HEK293 (cell line): ENCODE measurements around the gene LDHD.

Experiments
- CTCF ChIP-seq: fragments of 450-650 bp; formaldehyde crosslinking; IDR thresholded peaks from 2 replicates; pipeline ENCODE4 v1.5.1; 2016; ENCODE audit warnings: missing biosample characterization, missing genetic modification characterization
- ZNF324 ChIP-seq: fragments of 450-650 bp; formaldehyde crosslinking; IDR thresholded peaks from 2 replicates; pipeline ENCODE4 v1.5.1; 2016; ENCODE audit warnings: missing biosample characterization, missing genetic modification characterization
- ZNF677 ChIP-seq: fragments of 450-650 bp; IDR thresholded peaks from 2 replicates; pipeline ENCODE4 v1.5.0; 2018; ENCODE audit warnings: missing biosample characterization, mild to moderate bottlenecking, missing genetic modification characterization, moderate library complexity
- ZNF704 ChIP-seq: fragments of 450-650 bp; formaldehyde crosslinking; IDR thresholded peaks from 2 replicates; pipeline ENCODE4 v1.5.1; 2016; ENCODE audit warnings: missing biosample characterization, missing genetic modification characterization

GRCh38 chr16:75089486-75090202 lies 26.9 kb downstream of the LDHD start:
- TF ChIP-seq CTCF (no peak), ZNF324 (tag by site-specific recombination) (no peak), ZNF704 (no peak), ZNF677 (no peak)
